K562 (cell line): ENCODE data around the gene CCDC27. TPM values are rescaled to one million over a fixed set of nuclear protein-coding genes. Genes with fewer than 3 reads are reported as not detected.

Source experiments
- CBX3 ChIP-seq, 2 experiments: IDR thresholded peaks; 1 replicate in 1 of 2; 2 replicates in 1 of 2; pipeline ENCODE4 v1.6.1; 2012; ENCODE audit warnings: inconsistent platforms in 2 of 2, low read length in 2 of 2, borderline replicate concordance in 1 of 2, control low read depth in 1 of 2
- CHD1 ChIP-seq: fragments of 200-600 bp; sonication (generic); IDR thresholded peaks from one replicate; pipeline ENCODE4 v1.6.1; 2012; ENCODE audit warnings: mild to moderate bottlenecking, moderate library complexity, low read length, inconsistent platforms
- FOSL1 ChIP-seq: fragments of 200-800 bp; sonication (Bioruptor generic); conservative IDR thresholded peaks from 2 replicates; pipeline ENCODE4 v1.6.1; 2016; ENCODE audit warnings: missing genetic modification characterization, missing compliant biosample characterization
- MECOM ChIP-seq: fragments of 250-450 bp; sonication (Bioruptor Pico); IDR thresholded peaks from 2 replicates; pipeline ENCODE4 v1.8.0; 2022; ENCODE audit warnings: inconsistent platforms
- polyA plus RNA-seq, 8 experiments: library from polyadenylated mRNA; depleted of rRNA in 4 of 8; stranded (reverse) in 5 of 8; unstranded in 3 of 8; fragments of >200 nt; fragmentation: Nextera tagmentation in 2 of 8; fragmentation: Illumina TruSeq in 1 of 8; extraction: Ambion mirVana in 2 of 8; extraction: Trizol in 1 of 8; gene quantifications; 2 replicates each; pipeline versions ENCODE4 v1.2.1 to v1.2.3, GENCODE V29; 2011 to 2014; ENCODE audit warnings: inconsistent platforms in 1 of 8, missing spikeins in 1 of 8
- total RNA-seq, 7 experiments: library from RNA; depleted of rRNA in 6 of 7; stranded (reverse); fragments of >200 nt in 6 of 7; fragmentation: Illumina TruSeq in 2 of 7; extraction: Trizol in 2 of 7; gene quantifications; 2 replicates each; pipeline versions ENCODE4 v1.2.1 to v1.2.3, GENCODE V29; 2011 to 2021; ENCODE audit warnings: low replicate concordance in 1 of 7
- TF ChIP-seq, protein P1 (sequence below): sonication (generic); formaldehyde crosslinking; IDR thresholded peaks from 2 replicates; pipeline ENCODE4 v1.8.1; 2023; ENCODE audit warnings: mild to moderate bottlenecking, missing genetic modification reagents
- TF ChIP-seq, protein P2 (sequence below), 2 experiments: fragments of 450-650 bp in 1 of 2; sonication (generic) in 1 of 2; formaldehyde crosslinking in 1 of 2; IDR thresholded peaks; 2 replicates each; pipeline versions ENCODE4 v1.7.1 to v1.9.0; 2016 to 2022; ENCODE audit warnings: inconsistent platforms in 1 of 2, mild to moderate bottlenecking in 1 of 2, missing genetic modification reagents in 1 of 2
- TF ChIP-seq, protein P3 (sequence below): fragments of 250-450 bp; sonication (Bioruptor Pico); IDR thresholded peaks from 2 replicates; pipeline ENCODE4 v1.8.0; 2022; ENCODE audit warnings: inconsistent platforms
- TF ChIP-seq, protein P4 (sequence below): sonication (generic); formaldehyde crosslinking; IDR thresholded peaks from 2 replicates; pipeline ENCODE4 v1.9.0; 2022; ENCODE audit warnings: mild to moderate bottlenecking, missing genetic modification reagents
- TF ChIP-seq, protein P5 (sequence below): fragments of 250-450 bp; sonication (Bioruptor Pico); IDR thresholded peaks from 2 replicates; pipeline ENCODE4 v1.4.0; 2020; ENCODE audit warnings: borderline replicate concordance

CCDC27 gene
- total and polyA plus RNA-seq, 9 of the 15 experiments (the other 6 are each of a cell fraction or from before 2014, with no cell fraction given): 0.01 to 0.04 TPM; not detected in 7

DNA sequence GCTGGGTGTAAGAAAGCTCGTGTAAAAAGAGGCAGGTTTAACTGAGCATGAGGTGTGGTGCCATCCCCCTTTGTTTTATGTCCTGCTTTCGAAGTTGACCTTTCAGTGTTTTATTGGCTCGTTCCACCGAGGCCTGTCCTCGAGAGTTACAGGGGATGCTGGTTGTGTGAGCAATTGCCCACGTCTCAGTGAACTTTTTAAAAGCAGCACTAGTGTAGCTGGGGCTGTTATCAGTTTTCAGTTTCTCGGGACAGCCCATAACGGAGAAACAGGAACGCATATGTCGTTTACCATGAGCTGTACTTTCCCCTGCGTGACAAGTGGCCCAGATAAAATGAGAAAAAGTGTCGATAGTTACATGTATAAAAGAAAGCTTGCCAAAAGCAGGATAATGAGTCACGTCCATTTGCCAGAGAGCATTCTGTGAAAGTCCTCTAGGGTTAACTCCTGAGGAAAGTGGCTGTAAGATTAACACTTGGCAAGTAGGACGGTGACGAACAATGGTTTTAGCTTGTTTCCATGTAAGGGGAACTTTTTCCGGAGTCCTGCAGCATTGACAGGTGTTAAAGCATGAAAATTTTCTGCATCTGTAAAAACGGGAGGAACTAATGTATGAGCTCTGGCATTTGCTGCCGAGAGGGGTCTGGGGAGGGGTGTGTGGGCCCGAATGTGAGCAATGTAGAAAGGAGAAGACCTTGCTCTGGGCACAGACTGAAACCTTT is 51.8 kb downstream of the CCDC27 start (continued):
- TF ChIP-seq, protein P1, sequence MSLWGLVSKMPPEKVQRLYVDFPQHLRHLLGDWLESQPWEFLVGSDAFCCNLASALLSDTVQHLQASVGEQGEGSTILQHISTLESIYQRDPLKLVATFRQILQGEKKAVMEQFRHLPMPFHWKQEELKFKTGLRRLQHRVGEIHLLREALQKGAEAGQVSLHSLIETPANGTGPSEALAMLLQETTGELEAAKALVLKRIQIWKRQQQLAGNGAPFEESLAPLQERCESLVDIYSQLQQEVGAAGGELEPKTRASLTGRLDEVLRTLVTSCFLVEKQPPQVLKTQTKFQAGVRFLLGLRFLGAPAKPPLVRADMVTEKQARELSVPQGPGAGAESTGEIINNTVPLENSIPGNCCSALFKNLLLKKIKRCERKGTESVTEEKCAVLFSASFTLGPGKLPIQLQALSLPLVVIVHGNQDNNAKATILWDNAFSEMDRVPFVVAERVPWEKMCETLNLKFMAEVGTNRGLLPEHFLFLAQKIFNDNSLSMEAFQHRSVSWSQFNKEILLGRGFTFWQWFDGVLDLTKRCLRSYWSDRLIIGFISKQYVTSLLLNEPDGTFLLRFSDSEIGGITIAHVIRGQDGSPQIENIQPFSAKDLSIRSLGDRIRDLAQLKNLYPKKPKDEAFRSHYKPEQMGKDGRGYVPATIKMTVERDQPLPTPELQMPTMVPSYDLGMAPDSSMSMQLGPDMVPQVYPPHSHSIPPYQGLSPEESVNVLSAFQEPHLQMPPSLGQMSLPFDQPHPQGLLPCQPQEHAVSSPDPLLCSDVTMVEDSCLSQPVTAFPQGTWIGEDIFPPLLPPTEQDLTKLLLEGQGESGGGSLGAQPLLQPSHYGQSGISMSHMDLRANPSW (CRISPR knock-in tag): no peak
- TF ChIP-seq, protein P2, sequence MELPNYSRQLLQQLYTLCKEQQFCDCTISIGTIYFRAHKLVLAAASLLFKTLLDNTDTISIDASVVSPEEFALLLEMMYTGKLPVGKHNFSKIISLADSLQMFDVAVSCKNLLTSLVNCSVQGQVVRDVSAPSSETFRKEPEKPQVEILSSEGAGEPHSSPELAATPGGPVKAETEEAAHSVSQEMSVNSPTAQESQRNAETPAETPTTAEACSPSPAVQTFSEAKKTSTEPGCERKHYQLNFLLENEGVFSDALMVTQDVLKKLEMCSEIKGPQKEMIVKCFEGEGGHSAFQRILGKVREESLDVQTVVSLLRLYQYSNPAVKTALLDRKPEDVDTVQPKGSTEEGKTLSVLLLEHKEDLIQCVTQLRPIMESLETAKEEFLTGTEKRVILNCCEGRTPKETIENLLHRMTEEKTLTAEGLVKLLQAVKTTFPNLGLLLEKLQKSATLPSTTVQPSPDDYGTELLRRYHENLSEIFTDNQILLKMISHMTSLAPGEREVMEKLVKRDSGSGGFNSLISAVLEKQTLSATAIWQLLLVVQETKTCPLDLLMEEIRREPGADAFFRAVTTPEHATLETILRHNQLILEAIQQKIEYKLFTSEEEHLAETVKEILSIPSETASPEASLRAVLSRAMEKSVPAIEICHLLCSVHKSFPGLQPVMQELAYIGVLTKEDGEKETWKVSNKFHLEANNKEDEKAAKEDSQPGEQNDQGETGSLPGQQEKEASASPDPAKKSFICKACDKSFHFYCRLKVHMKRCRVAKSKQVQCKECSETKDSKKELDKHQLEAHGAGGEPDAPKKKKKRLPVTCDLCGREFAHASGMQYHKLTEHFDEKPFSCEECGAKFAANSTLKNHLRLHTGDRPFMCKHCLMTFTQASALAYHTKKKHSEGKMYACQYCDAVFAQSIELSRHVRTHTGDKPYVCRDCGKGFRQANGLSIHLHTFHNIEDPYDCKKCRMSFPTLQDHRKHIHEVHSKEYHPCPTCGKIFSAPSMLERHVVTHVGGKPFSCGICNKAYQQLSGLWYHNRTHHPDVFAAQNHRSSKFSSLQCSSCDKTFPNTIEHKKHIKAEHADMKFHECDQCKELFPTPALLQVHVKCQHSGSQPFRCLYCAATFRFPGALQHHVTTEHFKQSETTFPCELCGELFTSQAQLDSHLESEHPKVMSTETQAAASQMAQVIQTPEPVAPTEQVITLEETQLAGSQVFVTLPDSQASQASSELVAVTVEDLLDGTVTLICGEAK (IDR thresholded peaks at IDR 0.05): no peak
- TF ChIP-seq, protein P2 (CRISPR knock-in tag; IDR thresholded peaks at IDR 0.05): no peak
- TF ChIP-seq CHD1: no peak
- TF ChIP-seq, protein P3, sequence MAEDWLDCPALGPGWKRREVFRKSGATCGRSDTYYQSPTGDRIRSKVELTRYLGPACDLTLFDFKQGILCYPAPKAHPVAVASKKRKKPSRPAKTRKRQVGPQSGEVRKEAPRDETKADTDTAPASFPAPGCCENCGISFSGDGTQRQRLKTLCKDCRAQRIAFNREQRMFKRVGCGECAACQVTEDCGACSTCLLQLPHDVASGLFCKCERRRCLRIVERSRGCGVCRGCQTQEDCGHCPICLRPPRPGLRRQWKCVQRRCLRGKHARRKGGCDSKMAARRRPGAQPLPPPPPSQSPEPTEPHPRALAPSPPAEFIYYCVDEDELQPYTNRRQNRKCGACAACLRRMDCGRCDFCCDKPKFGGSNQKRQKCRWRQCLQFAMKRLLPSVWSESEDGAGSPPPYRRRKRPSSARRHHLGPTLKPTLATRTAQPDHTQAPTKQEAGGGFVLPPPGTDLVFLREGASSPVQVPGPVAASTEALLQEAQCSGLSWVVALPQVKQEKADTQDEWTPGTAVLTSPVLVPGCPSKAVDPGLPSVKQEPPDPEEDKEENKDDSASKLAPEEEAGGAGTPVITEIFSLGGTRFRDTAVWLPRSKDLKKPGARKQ: no peak
- no peak for TF ChIP-seq CBX3 (IDR thresholded peaks at IDR 0.05; ENCODE audit: borderline replicate concordance in 1 of 2, low read length in 2 of 2)
- TF ChIP-seq, protein P4, sequence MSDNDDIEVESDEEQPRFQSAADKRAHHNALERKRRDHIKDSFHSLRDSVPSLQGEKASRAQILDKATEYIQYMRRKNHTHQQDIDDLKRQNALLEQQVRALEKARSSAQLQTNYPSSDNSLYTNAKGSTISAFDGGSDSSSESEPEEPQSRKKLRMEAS: peak; percentile 65
- TF ChIP-seq, protein P5, sequence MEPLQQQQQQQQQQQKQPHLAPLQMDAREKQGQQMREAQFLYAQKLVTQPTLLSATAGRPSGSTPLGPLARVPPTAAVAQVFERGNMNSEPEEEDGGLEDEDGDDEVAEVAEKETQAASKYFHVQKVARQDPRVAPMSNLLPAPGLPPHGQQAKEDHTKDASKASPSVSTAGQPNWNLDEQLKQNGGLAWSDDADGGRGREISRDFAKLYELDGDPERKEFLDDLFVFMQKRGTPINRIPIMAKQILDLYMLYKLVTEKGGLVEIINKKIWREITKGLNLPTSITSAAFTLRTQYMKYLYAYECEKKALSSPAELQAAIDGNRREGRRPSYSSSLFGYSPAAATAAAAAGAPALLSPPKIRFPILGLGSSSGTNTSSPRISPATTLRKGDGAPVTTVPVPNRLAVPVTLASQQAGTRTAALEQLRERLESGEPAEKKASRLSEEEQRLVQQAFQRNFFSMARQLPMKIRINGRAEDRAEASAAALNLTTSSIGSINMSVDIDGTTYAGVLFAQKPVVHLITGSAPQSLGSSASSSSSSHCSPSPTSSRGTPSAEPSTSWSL: no peak
- TF ChIP-seq FOSL1 (tag): peak; percentile 64
- peak; percentile 61 for TF ChIP-seq MECOM (CRISPR knock-in tag)
